ENCODE data around the gene TRIM66.

DNA sequence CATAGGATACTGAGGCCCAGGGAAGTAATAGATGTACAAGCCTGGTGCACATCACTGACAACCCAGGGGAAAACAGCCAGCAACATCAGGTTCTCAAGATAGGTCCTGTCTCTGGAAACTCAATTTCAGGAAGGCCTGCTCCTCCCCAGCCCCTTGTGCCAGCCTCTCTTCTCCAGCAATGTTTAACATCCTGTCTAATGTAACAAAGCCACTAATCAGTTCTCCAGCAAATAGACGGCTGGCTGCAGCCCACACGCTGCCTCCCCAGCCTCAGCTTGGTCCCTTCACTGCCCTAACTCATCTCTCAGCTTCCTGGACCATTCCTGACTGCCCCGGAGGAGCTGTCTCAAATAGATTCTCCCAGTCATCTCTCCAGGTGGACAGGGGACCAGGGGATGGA lies 37.9 kb upstream of the TRIM66 start:
- TF ChIP-seq SUZ12 (IDR thresholded peaks at IDR 0.05; ENCODE audit: extremely low read depth, insufficient read depth, insufficient read length) (no peak), ZNF274 (IDR thresholded peaks at IDR 0.05; ENCODE audit: low read depth, low read length) (no peak), YY1 (IDR thresholded peaks at IDR 0.05; ENCODE audit: insufficient read depth, insufficient read length) (no peak)
